K562 (cell line): ENCODE measurements around the gene USP20. TPM values are rescaled to one million over a fixed set of nuclear protein-coding genes. Genes with fewer than 3 reads are reported as not detected.

ENCODE experiments used
- ATAC-seq: fragments of 200-7000 bp; cut with Tn5 transposase; 3 replicates; pipeline ENCODE4 v1.9.1; 2020; ENCODE audit warnings: moderate library complexity
- BruUV-seq: library from RNA; stranded (reverse); fragments of 400-500 nt; replicated peaks from 2 replicates; lab custom pipeline; 2021; lab: Mats Ljungman, UMichigan
- CTCF ChIA-PET: fragments of 300-600 bp; formaldehyde crosslinking; extraction: SDS; loops from one replicate; lab custom pipeline; 2021; ENCODE audit warnings: low intra/inter-chr PET ratio; lab: Yijun Ruan, JAX
- POLR2A ChIA-PET: fragments of 300-600, 350-650 bp; sonication (Branson Sonifier 250); formaldehyde crosslinking; extraction: SDS; loops from one replicate; lab custom pipeline; 2021; ENCODE audit warnings: antibody characterized with exemption, inconsistent platforms; lab: Yijun Ruan, JAX
- DNase-seq, 4 experiments: peaks; one replicate each; pipeline versions ENCODE4 v3.0.0 to v3.0.0-alpha.2; 2011 to 2018; ENCODE audit warnings: low spot score in 3 of 4, mixed read lengths in 3 of 4; ENCODE audit errors: extremely low read depth in 1 of 4
- FAIRE-seq: peaks from 2 replicates; lab custom pipeline; 2011; peaks lifted over from hg19 to GRCh38; lab: Jason Lieb, UNC
- H2AFZ ChIP-seq: 2 replicates; pipeline ENCODE4 v1.6.0; 2011; ENCODE audit warnings: low read depth, low read length, control low read depth, inconsistent platforms
- H3K27ac ChIP-seq: fragments of 200-600 bp; 3 replicates; pipeline ENCODE4 v1.8.0; 2011; ENCODE audit warnings: low read depth, mild to moderate bottlenecking, control low read depth, inconsistent platforms, low read length, moderate library complexity, mixed read lengths; ENCODE audit errors: extremely low read depth
- H3K27me3 ChIP-seq, 2 experiments: fragments of 300-600 bp in 1 of 2; 2 replicates in 1 of 2; 3 replicates in 1 of 2; pipeline versions ENCODE4 v1.6.0 to v1.8.0; 2011; ENCODE audit warnings: inconsistent platforms in 2 of 2, low read length in 2 of 2, mild to moderate bottlenecking in 1 of 2, mixed read lengths in 1 of 2, moderate library complexity in 1 of 2; ENCODE audit not compliant: control insufficient read depth in 2 of 2, insufficient read depth in 2 of 2
- H3K36me3 ChIP-seq: fragments of 300-600 bp; 3 replicates; pipeline ENCODE4 v1.8.0; 2011; ENCODE audit warnings: mild to moderate bottlenecking, low read length, inconsistent platforms; ENCODE audit not compliant: control insufficient read depth, insufficient read depth
- H3K4me1 ChIP-seq, 2 experiments: fragments of 200-600 bp in 1 of 2; replicated peaks in 1 of 2; 2 replicates in 1 of 2; 3 replicates in 1 of 2; pipeline versions ENCODE4 v1.5.1 to v1.8.0; 2011; ENCODE audit warnings: inconsistent platforms in 2 of 2, low read length in 2 of 2, mild to moderate bottlenecking in 1 of 2, mixed read lengths in 1 of 2, moderate library complexity in 1 of 2; ENCODE audit not compliant: control insufficient read depth in 2 of 2, insufficient read depth in 2 of 2
- H3K4me2 ChIP-seq: 2 replicates; pipeline ENCODE4 v1.6.1; 2011; ENCODE audit warnings: low read length, control low read depth, inconsistent platforms, mixed read lengths; ENCODE audit not compliant: insufficient read depth
- H3K4me3 ChIP-seq: fragments of 200-600 bp; sonication (generic), shearing (Covaris generic); 2 replicates; pipeline ENCODE4 v1.5.1; 2016; ENCODE audit warnings: control low read depth, inconsistent platforms
- H3K79me2 ChIP-seq: fragments of 200-600 bp; 3 replicates; pipeline ENCODE4 v1.8.0; 2011; ENCODE audit warnings: low read length, inconsistent platforms; ENCODE audit not compliant: control insufficient read depth, insufficient read depth
- H3K9ac ChIP-seq, 2 experiments: 2 replicates each; pipeline versions ENCODE4 v1.6.0 to v1.6.1; 2011; ENCODE audit warnings: low read depth in 2 of 2, low read length in 2 of 2, control low read depth in 1 of 2, inconsistent platforms in 1 of 2, mild to moderate bottlenecking in 1 of 2, mixed read lengths in 1 of 2; ENCODE audit not compliant: insufficient read depth in 1 of 2
- H3K9me1 ChIP-seq: one replicate; pipeline ENCODE4 v1.6.0; 2011; ENCODE audit warnings: inconsistent platforms, mild to moderate bottlenecking, low read length, moderate library complexity; ENCODE audit not compliant: control insufficient read depth, insufficient read depth
- H3K9me3 ChIP-seq: replicated peaks from 2 replicates; pipeline ENCODE4 v1.5.1; 2011; ENCODE audit warnings: low read depth, low read length, inconsistent platforms; ENCODE audit not compliant: control insufficient read depth, insufficient read depth
- H4K20me1 ChIP-seq: replicated peaks from 2 replicates; pipeline ENCODE4 v1.6.1; 2011; ENCODE audit warnings: low read length, inconsistent platforms, mixed read lengths; ENCODE audit not compliant: control insufficient read depth, insufficient read depth
- KDM1A ChIP-seq, 2 experiments: fragments of 450-650 bp; IDR thresholded peaks; 2 replicates each; pipeline ENCODE4 v1.6.1; 2016; ENCODE audit warnings: mild to moderate bottlenecking in 2 of 2
- RCOR1 ChIP-seq, 2 experiments: IDR thresholded peaks; 2 replicates each; pipeline ENCODE4 v1.6.1; 2012; ENCODE audit warnings: low read depth in 2 of 2, low read length in 2 of 2, borderline replicate concordance in 1 of 2, improper control_type of control experiment in 1 of 2
- ZNF23 ChIP-seq: fragments of 250-450 bp; sonication (Bioruptor Pico); IDR thresholded peaks from 2 replicates; pipeline ENCODE4 v1.4.0; 2020; ENCODE audit warnings: mild to moderate bottlenecking
- WGBS: fragments of 100-300 bp; shearing (Covaris generic); methylation state at CpG from one replicate; pipeline ENCODE4 v1.1.6; 2016; ENCODE audit warnings: low coverage, mixed read lengths; ENCODE audit not compliant: insufficient coverage; ENCODE audit errors: missing lambda C conversion rate; 5-methylcytosine and 5-hydroxymethylcytosine counted together
- in situ Hi-C: fragments of 300-500 bp; cut with MboI; formaldehyde crosslinking; loops from 4 replicates; pipeline ENCODE4 v1.15.0; 2018; ENCODE audit warnings: inconsistent platforms, mixed read lengths
- intact Hi-C: fragments of 100-400 bp; cut with micrococcal nuclease; formaldehyde crosslinking; loops from 2 replicates; pipeline ENCODE4 v1.14.2; 2022
- polyA plus RNA-seq, 8 experiments: library from polyadenylated mRNA; depleted of rRNA in 4 of 8; stranded (reverse) in 5 of 8; unstranded in 3 of 8; fragments of >200 nt; fragmentation: Nextera tagmentation in 2 of 8; fragmentation: Illumina TruSeq in 1 of 8; extraction: Ambion mirVana in 2 of 8; extraction: Trizol in 1 of 8; gene quantifications; 2 replicates each; pipeline versions ENCODE4 v1.2.1 to v1.2.3, GENCODE V29; 2011 to 2014; ENCODE audit warnings: inconsistent platforms in 1 of 8, missing spikeins in 1 of 8
- total RNA-seq, 7 experiments: library from RNA; depleted of rRNA in 6 of 7; stranded (reverse); fragments of >200 nt in 6 of 7; fragmentation: Illumina TruSeq in 2 of 7; extraction: Trizol in 2 of 7; gene quantifications; 2 replicates each; pipeline versions ENCODE4 v1.2.1 to v1.2.3, GENCODE V29; 2011 to 2021; ENCODE audit warnings: low replicate concordance in 1 of 7

USP20 gene
- total and polyA plus RNA-seq, 9 of the 15 experiments (the other 6 are each of a cell fraction or from before 2014, with no cell fraction given), result 1.9 to 136 (median 49.1) TPM

GRCh38 chr9:129909851-129910250, 74.6 kb downstream of the USP20 start:
- H3K36me3 ChIP-seq, result no peaks in the 10 kb centered on the region
- WGBS, result 29% methylated on average over 9 of the region's 9 CpGs
- FAIRE-seq (peak; percentile 67), ATAC-seq (no peak), DNase-seq (no peak)
- no peaks in the 10 kb centered on the region for H3K9me1 ChIP-seq
- no peak overlapping the region for H3K9ac ChIP-seq
- TF ChIP-seq KDM1A (IDR thresholded peaks at IDR 0.05) (peak; percentile 21 to 51; a peak in 2 of 4 replicates), ZNF23 (CRISPR knock-in tag) (no peak), RCOR1 (IDR thresholded peaks at IDR 0.05; ENCODE audit: borderline replicate concordance in 1 of 2, low read depth in 2 of 2, low read length in 2 of 2) (peak in 1 of 2 experiments; percentile 50; a peak in 1 of 4 replicates)
- H3K9me3 ChIP-seq, result no peaks in the 10 kb centered on the region
- no peak overlapping the region for H3K4me3 ChIP-seq
- CTCF ChIA-PET, result no interaction called here
- no peak overlapping the region for H2AFZ ChIP-seq
- H3K79me2 ChIP-seq, result no peaks in the 10 kb centered on the region
- peaks cover 9 to 14% of the 10 kb centered on the region in 2 experiments; a peak in 4 of 5 replicates for H3K4me1 ChIP-seq
- intact Hi-C loops (loop anchor here (2.0 kb wide), 1 partner anchor 133 kb away; the partner anchor contains the start of gene FNBP1), in situ Hi-C loops (no loop called here)
- H4K20me1 ChIP-seq, result no peaks in the 10 kb centered on the region
- no peaks in the 10 kb centered on the region for H3K27me3 ChIP-seq
- no peak overlapping the region for H3K27ac ChIP-seq
- POLR2A ChIA-PET, result interaction anchor here (1.0 to 1.9 kb wide), 7 partner anchors 10 to 23 kb away, joined by 3 to 7 read pairs (median 5); no protein-coding TSS in a partner anchor
- no TSS peak for BruUV-seq
- no peak overlapping the region for H3K4me2 ChIP-seq
